ENCODE results near the gene FARP1. TPM values are rescaled to one million over a fixed set of nuclear protein-coding genes. Genes with fewer than 3 reads are reported as not detected.

Gene FARP1
- total RNA-seq, 4 donors from 2014 or later, result 1.5 to 10.3 (median 6.4) TPM

DNA sequence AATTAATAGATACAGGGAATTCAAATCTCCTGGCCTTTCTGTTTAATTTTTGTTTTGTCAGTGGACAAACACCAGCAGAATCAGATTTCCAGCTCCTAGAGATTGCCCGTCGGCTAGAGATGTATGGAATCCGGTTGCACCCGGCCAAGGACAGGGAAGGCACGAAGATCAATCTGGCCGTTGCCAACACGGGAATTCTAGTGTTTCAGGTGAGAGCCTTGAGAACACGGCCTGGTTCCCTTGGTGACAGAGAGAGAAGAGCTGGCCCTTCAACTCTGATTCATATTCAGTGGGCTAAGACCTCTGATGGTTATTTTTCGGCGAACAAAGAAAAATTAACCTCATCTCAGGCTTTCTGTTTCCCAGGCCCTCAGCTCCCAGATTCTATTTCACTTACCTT, 242.7 kb downstream of the FARP1 start:
- DNase-seq, result no peak
- no peaks in the 10 kb centered on the region for H3K27me3 ChIP-seq
- no peaks in the 10 kb centered on the region for H3K36me3 ChIP-seq
- TF ChIP-seq POLR2A (IDR thresholded peaks at IDR 0.05), result no peak
- TF ChIP-seq CTCF (IDR thresholded peaks at IDR 0.05), result no peak
- H3K4me1 ChIP-seq, result peaks cover 0 to 7% (median 0%) of the 10 kb centered on the region in 3 donors
- H3K27ac ChIP-seq, result no peak overlapping the region
- WGBS, 2 donors, result 92% methylated on average over 9 to 10 of the region's 10 CpGs
- intact Hi-C loops (cut with DNase I), result no loop called here
- H3K4me3 ChIP-seq, result no peak overlapping the region
- H3K9me3 ChIP-seq, result no peaks in the 10 kb centered on the region

DNA sequence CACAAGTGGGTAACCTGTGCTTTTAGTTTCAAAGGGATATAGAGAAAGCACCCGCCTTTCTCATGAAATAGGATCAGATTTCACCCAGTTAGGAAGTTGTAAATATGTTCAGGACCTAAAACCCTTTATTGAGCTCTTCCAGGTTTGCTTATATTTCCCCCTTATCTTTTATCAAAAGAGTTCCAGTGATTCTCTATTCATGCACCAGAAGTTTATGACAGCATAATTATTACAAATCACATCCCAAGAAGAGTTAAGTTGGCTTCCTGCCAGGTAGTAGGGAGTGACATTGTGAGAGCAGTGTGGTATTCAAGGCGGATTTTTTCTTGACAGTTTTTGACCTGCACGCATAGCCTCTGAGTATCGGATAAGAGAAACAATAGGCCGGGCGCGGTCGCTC, 243.7 kb downstream of the FARP1 start:
- TF ChIP-seq CTCF (IDR thresholded peaks at IDR 0.05) (no peak), POLR2A (IDR thresholded peaks at IDR 0.05) (no peak)
- H3K27me3 ChIP-seq, result no peaks in the 10 kb centered on the region
- no peaks in the 10 kb centered on the region for H3K36me3 ChIP-seq
- peaks cover 0 to 7% (median 0%) of the 10 kb centered on the region in 3 donors for H3K4me1 ChIP-seq
- no peak overlapping the region for H3K27ac ChIP-seq
- WGBS, 2 donors, result 77 to 78% methylated on average over 7 to 8 of the region's 8 CpGs
- intact Hi-C loops (cut with DNase I), result no loop called here
- H3K9me3 ChIP-seq, result no peaks in the 10 kb centered on the region
- H3K4me3 ChIP-seq, result no peak overlapping the region
- DNase-seq, result no peak

- H3K9me3 ChIP-seq, result no peaks in the 10 kb centered on the region
- intact Hi-C loops (cut with DNase I), result no loop called here
- no peaks in the 10 kb centered on the region for H3K27me3 ChIP-seq
- H3K27ac ChIP-seq, result no peak overlapping the region
- peaks cover 0 to 6% (median 0%) of the 10 kb centered on the region in 3 donors for H3K36me3 ChIP-seq
- no peak overlapping the region for H3K4me3 ChIP-seq
- no peak for TF ChIP-seq POLR2A (IDR thresholded peaks at IDR 0.05)
- no peak for TF ChIP-seq CTCF (IDR thresholded peaks at IDR 0.05)
- H3K4me1 ChIP-seq, result peaks cover 0 to 7% (median 0%) of the 10 kb centered on the region in 3 donors
- DNase-seq, result no peak
- WGBS, 2 donors, result 49 to 65% methylated on average over 9 of the region's 9 CpGs
These were observed 246.4 kb downstream of the FARP1 start for GRCh38 chr13:98389319-98389718.

DNA sequence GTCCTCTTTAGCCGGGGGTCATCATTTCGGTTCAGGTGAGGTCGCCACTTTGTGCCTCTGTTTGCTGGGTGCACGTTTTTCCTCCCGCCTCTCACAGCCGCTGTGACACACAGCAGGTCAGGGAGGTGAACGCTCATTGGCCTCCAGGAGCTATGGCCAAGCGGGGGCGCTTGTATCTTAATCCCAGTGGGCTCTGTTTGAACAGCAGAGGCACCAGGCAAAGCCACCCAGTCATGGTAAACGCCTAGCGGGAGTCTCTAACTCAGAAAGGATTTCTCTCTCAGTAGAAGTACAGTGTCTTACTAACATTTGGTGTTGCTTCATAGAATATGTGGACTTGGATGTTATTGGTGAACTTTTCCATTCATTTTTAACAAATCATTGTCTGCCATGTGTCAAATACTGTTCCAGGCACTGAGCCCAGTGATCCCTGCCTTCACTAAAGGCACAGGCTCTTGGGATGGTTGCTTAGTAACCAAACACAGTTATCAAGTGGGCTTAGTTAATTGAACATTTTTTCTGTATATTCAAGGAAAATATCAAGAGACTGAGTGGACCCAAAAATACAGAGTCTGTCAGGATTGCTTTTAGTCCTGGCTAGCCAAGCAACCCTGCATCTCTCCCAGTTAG, 247.3 kb downstream of the FARP1 start:
- no peak for TF ChIP-seq POLR2A (IDR thresholded peaks at IDR 0.05)
- no peak for TF ChIP-seq CTCF (IDR thresholded peaks at IDR 0.05)
- no peak overlapping the region for H3K27ac ChIP-seq
- no peak overlapping the region for H3K4me3 ChIP-seq
- H3K4me1 ChIP-seq, result peaks cover 0 to 15% (median 0%) of the 10 kb centered on the region in 3 donors
- no peaks in the 10 kb centered on the region for H3K27me3 ChIP-seq
- DNase-seq, result no peak
- H3K9me3 ChIP-seq, result no peaks in the 10 kb centered on the region
- intact Hi-C loops (cut with DNase I), result no loop called here
- 83 to 96% methylated on average over 4 to 9 of the region's 11 CpGs for WGBS, 2 donors
- peaks cover 0 to 15% (median 0%) of the 10 kb centered on the region in 3 donors for H3K36me3 ChIP-seq

DNA sequence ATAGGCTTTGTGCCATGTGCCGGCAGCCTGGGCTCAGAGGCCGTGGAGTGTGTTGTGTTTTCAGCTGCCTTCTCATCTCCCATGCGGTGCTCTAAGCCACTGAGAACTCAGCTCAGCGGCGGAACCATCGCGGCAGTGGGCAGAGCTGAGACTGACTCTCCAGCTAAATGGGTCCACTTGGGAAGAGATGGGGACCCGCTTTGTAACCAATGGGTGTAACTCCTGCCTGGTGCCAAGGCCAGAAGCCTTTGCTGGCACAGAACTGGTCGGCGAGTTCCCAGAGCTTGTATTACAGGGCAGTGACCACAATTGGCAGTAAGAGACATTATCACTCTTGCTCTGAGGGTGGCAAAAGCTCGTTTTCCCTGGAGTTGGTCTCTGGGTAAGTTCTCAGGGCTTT, 251.0 kb downstream of the FARP1 start:
- intact Hi-C loops (cut with DNase I), result no loop called here
- 80 to 87% methylated on average over 3 to 6 of the region's 11 CpGs for WGBS, 2 donors
- DNase-seq, result no peak

More for the DNA sequence above, 251.0 kb downstream of the FARP1 start:
- no peak overlapping the region for H3K4me3 ChIP-seq
- H3K27me3 ChIP-seq, result peaks cover 0 to 4% (median 0%) of the 10 kb centered on the region in 4 donors
- no peaks in the 10 kb centered on the region for H3K9me3 ChIP-seq
- TF ChIP-seq POLR2A (IDR thresholded peaks at IDR 0.05) (no peak), CTCF (IDR thresholded peaks at IDR 0.05) (no peak)
- H3K4me1 ChIP-seq, result peaks cover 0 to 8% (median 0%) of the 10 kb centered on the region in 3 donors
- no peak overlapping the region for H3K27ac ChIP-seq
- peaks cover 0 to 19% (median 0%) of the 10 kb centered on the region in 3 donors for H3K36me3 ChIP-seq
